Cortex of kidney (tissue), 1 donor: ENCODE measurements around the gene PURA.

ENCODE experiments used
- DNase-seq: peaks from one replicate; lab custom pipeline; 2025; lab: John Stamatoyannopoulos, UW

PURA gene

GRCh38 chr5:140113699-140114263, at the start of gene PURA:
TSS of gene PURA (plus strand) at chr5:140114109. CDS start at chr5:140114182, 73 bp downstream.
- DNase-seq = peak; percentile 19

DNA sequence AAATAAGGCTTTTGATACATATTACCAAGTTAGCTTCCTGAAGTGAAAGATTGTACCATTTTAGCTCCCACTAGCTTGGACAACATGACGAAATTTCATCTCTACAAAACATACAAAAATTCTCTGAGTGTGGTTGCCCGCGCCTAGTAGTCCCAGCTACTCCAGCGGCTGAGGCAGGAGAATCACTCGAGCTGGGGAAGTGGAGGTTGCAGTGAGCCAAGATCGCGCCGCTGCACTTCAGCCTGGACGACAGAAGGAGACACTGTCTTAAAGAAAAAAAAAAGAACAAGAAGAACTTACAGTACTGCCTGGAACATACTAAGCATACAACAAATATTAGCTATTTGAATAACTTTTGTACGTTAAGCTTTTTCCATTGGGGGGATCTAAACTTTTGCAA, 41.1 kb upstream of the PURA start:
- DNase-seq = no peak

DNA sequence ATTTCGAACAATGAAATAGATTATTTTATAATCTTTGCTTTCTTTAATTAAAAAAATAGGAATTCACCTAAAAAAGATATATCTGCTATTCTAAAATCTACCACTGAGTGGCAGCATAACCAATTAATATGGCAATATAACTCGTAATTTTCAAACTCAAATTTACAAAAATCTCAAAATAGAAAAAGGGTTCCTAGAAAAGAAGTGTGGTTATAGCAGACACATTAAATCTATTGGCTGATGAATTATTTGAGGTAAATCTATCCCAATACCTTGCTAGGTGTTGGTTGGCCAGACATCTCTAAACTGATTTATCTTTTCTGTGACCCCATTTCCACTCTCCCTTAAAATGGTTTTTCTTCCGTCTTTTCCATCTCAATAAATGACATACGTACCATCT, 40.6 kb upstream of the PURA start:
- DNase-seq = no peak

DNA sequence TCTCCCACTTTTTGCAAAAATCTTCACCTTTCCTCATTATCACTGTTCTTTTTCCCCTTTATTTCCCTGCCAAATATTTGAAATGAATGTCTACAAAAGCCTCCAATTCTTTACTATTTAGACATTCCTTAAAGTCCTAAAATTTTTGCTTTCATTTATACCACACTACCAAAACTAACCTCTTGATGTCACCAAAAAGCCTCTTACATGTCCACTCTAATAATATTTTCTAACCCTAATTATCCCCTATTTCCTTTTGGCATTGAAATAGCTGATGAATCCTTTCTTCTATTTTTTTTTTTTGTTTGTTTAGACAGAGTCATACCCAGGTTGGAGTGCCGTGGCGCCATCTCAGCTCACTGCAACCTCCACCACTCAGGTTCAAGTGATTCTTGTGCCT, 38.5 kb upstream of the PURA start:
- no peak for DNase-seq

- no peak for DNase-seq
These were observed 37.8 kb upstream of the PURA start for GRCh38 chr5:140076142-140076541.

- no peak for DNase-seq
These were observed 37.1 kb upstream of the PURA start for GRCh38 chr5:140076788-140077187.

GRCh38 chr5:140083120-140083519, 30.8 kb upstream of the PURA start:
- DNase-seq = no peak

DNA sequence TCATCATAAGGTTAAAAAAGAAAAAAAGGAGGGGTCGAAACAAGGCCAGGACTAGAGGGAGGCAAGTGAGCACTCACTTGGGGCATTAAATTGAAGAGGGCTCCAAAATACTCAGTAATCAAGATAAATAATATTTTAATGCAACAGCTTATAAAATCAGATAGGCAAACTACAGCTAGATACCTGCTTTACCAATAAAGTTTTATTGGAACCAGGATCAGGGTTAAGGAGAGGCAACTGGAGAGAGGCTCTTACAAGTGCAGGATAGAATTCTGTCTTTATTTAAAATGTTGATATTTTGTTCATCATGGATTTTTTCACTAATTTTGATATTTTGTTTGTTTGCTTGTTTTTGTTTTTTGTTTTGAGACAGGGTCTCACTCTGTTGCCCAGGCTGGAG, 30.3 kb upstream of the PURA start:
- DNase-seq = no peak

DNA sequence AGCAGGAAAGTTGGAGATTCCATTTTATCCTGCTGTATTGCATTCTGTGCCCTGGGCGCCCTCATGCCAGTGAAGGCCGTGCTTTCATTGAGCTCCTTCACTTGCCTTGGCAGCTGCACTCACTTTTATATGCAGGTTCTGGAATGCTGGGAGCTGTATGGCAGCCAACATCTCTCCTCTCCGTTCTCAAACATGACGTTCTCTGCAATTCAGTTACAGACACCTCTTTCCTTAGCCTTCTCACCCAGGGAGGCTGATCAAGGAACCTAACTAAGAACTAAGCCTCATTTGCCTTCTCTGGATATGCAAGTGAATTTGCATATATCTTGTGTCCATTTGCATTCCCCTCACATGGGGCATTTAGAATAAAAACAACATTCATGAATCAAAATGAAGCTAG, 29.4 kb upstream of the PURA start:
- no peak for DNase-seq

- DNase-seq = no peak
These were observed 23.7 kb upstream of the PURA start for GRCh38 chr5:140090251-140090650.

DNA sequence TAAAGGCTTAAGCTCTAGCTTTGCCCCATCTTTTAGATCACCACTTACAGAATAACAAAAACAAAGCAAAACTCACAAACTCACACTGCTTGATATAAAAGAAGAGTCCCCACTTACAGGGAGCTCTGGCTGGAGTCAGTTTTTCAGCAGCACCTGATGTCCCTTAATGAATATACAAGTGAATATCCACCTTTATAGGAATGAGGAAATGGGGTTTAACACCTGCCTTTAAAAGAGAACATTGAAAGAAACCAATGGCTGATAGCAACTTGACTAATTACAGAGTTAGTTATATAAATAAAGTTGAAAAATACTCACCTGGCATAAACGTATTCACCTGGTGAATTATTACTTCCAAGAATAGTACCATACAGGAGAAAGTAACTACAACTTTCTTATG, 20.7 kb upstream of the PURA start:
- DNase-seq = no peak

DNA sequence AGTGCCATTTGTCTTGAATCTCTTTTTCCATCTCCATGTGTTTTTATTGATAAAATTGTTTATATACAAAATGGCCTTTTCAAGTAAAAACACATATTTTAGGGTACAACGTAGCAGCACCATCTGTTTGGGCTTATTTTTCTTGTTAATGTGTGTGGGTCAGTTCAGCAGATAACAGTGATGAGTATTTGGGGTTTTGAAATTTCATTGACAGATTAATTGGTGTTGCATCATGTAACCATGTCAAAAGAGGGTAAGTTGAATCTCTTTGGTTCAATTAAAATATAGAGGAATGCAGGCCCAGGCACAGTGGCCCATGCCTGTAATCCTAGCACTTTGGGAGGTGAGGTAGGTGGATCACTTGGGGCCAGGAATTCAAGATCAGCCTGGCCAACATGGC, 20.0 kb upstream of the PURA start:
- no peak for DNase-seq

DNA sequence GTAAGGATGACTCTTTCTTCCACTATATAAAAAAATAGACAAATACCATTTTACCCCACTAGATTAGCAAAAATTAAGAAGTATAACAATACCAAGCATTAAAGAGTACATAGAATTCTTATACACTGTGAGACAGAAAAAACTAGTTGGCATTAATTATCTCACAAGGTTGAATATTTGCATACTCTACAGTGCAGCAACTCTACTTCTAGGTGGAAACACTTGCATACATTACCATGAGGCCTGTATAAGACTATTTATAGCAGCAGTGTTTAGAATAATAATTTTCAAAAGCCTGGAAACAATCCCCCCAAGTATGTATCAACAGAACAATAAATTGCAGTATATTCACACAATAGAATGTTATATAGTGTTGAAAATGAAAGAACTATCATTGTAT, 19.0 kb upstream of the PURA start:
- no peak for DNase-seq

GRCh38 chr5:140101179-140101578, 12.7 kb upstream of the PURA start:
- DNase-seq = no peak

GRCh38 chr5:140103154-140103553, 10.8 kb upstream of the PURA start:
- DNase-seq = no peak

- no peak for DNase-seq
These were observed 9.8 kb upstream of the PURA start for GRCh38 chr5:140104100-140104499.

DNA sequence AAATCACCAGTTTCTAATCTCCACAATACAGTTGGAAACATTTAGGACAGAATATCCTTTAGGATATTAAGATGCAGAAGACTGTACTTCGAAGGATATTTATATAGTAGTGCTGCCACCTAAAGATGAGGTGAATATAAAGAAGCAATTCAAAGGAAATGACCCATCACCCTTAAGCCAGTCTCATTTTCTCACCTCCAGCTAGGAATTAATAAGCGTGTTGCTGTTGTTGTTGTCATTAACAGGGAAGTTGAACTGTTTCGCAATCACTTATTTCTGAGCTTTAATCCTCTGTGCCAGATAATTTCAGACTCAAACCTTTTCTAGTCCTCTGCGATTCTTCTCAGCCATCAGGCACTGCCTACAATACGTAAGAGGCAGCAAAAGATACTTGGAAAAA, 7.8 kb upstream of the PURA start:
- no peak for DNase-seq

DNA sequence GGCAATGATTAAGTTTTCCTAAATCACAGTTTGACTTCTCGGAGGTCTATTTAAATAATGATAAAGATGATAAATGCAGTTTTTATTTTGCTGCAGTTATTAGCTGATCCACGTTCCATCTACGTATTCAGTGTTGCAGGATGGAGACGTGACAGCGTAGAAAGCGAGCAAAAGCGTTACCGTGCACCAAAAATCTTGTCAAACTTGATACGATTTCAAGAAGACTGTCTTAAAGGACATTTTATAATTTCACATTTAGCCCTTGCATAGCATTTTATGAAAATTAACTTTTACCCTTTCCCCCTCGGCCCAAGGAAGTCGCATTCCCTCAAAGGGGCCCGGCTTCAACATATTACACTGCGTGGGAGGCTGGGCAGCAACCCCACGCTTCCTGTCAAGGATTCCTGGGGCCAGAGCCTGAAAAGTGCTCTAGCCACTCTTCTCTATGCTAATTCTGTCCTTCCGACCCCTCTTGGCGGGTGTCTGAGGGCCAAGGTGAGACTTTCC, 7.1 kb upstream of the PURA start:
- no peak for DNase-seq

DNA sequence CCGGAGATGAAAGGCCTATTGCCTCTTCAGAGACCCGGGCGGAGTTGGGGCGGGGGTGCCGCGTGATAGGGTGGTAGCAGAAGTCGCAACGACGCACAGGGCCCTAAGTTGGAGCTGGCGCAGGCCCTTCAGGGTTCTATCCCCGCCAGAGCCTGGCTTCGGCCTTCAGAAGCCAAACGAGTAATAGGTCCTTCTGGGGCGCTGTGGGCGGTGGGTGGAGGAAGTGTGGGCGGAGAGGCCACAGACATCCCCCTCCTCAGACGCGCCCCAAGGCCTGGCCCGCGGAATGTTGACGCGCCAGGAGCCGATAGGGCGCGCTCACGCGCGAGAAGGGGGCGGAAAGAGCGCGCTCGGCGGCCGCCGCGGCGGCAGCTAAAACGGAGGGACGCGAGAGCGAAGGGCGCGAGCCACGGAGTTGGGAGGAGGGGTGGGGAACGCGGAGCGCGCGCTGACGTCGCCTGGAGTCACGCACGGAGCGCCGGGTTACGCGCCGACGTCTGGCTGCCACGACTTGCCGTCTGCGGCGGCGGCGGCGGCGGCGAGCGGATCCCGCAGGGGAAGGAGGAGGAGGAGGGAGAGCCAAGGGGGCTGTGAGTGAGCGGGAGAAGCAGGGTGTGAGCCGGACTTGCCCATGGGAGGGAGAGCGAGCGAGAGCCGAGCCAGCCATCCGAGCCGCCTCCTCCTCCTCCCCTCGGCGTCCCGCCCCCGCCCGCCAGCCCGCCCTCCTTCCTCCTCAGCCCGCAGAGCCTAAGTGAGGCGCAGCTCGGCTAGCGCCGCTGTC, 6.4 kb upstream of the PURA start:
- DNase-seq = peak; percentile 78

GRCh38 chr5:140108093-140109017, 5.6 kb upstream of the PURA start:
- DNase-seq = no peak

GRCh38 chr5:140109018-140109758, 4.7 kb upstream of the PURA start:
- no peak for DNase-seq
